NCI-H1105 treated with DMSO at 0.1 percent for 48 hours (cell line): ENCODE data around the gene ATP5IF1.

ENCODE experiments used
- DNase-seq: peaks from one replicate; lab custom pipeline; 2025; lab: John Stamatoyannopoulos, UW

Gene ATP5IF1

DNA sequence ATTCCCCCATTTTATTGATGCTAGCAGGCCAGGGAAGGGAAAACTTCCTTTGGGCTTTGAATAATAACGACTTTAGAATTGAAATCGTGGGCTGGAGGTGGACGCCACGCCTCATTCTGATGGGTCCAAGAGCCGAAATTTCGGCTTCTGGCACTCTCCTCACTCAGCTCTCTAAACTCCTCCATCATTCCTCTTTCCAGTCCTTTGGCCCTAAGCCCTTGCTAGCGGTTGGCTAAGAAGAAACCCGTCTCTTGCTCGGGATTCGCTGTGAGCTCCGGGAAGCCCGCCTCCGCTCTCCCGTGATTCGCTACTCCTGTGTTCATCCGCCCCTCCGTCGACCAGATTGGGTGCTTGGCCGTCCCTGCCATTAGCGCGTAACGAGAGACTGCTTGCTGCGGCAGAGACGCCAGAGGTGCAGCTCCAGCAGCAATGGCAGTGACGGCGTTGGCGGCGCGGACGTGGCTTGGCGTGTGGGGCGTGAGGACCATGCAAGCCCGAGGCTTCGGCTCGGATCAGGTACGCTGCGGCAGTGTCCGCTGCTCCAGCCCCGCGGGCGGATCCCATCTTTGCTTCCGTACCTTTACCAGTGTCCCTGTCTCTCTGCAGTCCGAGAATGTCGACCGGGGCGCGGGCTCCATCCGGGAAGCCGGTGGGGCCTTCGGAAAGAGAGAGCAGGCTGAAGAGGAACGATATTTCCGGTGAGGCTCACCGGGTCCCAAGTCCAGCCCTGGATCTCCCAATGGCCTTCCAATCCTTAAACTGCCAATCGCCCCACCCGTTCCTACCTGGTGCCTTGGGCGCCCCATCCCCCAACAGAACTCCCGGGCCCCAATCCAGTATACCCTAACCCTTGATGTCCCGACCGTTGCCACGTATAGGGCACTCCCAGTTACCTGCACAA, at the start of gene ATP5IF1:
Gene ATP5IF1 (plus strand): TSS at position 370 of the 901 bp plus-strand sequence. CDS start 60 bp downstream, at position 430.
- DNase-seq = peak; percentile 99

DNA sequence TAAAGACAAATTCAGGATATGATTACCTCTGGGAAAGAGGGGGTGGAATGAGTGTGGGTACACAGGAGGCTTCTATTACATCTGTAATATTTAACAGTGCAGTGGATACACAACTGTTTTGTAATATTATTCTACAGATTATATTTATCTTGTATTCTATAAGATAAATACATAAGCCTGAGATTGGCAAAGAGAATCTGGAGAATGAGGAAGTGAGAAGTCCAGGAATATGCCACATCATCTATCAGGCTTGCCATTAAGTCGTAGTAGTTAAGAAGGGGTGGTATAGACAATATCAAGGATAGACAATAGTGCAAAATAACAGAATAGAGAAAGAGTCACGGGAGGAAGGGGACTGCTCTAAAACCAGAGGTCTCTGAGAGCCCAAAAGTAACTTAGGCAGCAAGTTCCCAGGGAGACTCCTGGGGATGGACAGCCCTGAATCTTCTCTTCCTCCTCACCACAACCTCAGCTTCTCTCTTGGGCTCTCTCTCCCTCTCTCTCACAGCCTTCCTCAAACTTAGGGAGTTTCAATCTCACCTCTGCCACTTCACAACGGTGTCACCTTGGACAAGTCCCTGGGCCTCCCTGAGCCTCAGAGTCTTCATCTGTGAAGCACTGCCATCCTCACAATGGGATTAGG, 45.5 kb upstream of the ATP5IF1 start:
- no peak for DNase-seq

DNA sequence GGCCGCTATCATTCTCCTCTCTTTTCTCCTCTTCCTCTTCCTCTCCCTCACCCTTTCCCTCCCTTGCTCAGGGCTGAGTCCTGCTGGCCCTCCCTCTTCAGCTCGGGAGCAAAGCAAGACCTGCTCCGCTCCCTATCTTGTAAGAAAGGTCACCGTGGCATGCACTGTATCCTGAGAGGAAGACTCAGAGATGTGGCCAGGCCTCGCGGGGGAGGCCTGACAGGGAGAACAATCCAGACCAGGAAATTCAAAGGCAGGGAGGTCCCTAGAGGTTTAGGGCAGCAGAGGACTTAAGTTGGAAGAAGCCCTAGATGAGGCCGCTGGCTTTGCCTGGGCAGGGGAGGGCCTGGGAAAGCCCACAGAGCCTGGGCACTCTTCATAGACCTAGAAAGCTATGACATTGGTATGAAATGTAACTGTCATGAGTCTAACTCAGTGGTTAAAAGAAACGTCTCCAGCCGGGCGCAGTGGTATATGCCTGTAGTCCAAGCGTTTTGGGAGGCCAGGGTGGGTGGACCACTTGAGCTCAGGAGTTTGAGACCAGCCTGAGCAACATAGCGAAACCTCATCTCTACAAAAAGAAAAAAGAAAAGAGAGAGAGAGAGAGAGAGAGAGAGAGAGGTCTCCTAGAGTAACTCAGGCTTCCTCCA, 44.8 kb upstream of the ATP5IF1 start:
- no peak for DNase-seq

DNA sequence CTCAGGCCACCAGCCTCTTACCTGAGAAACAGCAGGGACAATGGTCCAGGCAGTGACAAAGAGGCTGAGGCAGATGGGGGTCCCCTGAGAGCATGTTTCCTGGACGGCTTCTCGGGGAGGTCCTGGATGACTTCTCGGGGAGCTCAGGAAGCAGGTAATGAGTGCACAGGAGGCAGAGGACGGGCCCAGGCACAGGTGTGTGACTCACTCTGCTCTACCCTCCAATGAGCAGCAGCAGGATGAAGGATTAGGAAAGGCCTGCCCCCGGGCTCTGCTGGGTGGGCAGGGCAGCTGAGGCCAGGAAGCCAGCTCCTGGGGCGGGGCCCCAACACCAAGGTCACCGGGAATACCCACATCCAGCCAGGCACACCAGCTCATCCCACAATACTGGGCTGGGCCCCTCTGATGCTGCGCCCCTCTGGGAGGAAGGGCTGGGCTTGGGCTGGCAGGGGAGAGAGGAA, 42.2 kb upstream of the ATP5IF1 start:
- no peak for DNase-seq

DNA sequence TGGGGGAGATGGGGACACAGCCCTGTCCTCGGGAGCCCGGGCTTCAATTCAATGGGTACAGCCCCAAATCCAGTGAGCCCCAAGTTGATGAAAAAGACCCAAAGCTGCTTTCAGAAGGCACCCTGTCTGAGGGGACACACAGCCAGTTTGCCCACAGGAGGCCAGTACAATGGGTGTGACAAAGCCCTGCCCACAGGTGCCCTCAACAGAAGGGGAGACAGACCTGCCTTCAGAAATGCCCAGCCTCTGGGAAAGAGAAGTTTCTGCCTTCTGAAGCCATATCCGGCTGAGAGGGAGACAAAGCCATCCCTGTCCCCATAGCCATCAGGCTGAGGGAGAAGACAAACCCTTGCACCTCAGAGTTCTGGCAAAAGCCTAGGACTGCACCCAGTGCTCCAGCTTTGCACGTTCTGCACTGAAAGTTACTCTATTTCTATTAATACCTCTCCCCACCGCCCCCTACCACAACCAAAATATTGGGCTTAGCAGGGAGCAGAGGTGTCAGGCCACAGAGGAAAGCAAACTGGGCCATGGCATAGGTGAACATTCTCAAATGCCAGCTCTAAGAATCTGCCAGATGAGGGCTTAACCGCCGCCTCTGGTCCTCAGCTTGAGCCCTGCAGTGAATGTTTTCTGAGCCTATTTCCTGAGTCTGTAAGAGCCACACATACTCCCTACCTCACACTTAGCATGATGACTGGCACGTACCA, 41.4 kb upstream of the ATP5IF1 start:
- DNase-seq = no peak

DNA sequence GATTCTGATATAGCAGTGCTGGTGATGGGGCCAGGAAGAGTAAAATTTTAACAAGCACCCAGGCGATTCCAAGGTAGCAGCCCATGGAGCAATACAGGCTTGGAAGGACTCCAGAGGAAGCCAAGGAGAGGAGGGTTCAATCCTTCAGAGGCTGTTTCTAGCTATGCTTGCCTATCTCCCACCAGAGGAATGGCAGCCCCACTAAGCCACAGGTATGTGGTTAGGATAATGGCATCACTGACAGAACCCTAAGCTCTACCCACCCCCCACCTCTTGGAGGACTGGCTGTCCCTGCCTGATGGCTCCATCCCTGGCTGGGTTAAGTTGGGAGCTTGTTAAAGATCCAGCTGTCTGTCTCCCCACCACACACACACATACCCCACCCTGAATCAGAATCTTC, 40.1 kb upstream of the ATP5IF1 start:
- no peak for DNase-seq

DNA sequence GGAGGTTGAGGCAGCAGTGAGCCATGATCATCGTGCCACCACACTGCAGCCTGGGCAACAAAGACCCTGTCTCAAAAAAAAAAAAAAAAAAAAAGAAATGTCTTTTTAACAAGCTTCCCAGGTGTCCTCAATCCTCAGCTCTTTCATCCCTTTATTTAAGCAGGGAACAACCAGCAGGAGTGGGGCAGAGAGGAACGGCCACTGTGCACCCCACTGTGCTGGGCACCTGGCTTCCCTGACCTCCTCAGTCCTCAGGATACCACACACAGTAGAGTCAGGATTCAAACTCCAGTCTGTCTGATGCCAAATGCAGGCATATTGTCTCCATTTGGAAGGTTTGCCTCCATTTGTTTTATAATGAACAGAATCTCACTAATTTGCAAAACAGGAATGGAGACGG, 39.6 kb upstream of the ATP5IF1 start:
- DNase-seq = no peak

DNA sequence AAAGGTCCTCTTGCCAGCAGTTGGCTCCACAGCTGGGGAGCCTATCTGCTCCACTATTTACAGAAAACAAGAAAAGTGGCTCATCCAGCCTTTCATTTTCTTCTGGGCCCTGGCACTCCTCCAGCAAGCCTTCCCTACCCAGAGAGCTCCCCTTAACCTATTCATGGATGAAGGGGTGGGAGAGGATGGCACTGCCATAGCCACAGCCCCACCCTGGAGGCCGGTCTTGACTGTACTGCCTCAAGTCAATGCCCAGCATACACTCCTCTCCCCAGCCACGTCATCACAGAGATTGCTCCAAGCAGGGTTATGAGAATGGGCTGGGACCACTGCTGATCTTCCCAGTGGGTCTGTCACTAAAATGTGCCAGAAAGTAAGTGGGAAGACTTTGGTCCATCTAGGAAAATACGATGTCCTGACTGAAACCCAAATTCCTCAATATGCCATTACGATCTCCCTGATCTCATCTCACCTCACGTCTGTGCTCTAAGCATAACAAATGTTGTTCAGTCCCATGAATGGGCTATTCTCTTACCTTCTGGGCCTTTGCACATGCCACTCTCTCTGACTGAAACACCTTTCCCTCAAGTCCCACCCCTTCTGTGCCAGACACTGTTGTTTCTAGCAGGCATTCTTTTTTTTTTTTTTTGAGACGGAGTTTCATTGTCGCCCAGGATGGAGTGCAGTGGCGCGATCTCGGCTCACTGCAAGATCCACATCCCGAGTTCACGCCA, 38.1 kb upstream of the ATP5IF1 start:
- DNase-seq = peak; percentile 58

DNA sequence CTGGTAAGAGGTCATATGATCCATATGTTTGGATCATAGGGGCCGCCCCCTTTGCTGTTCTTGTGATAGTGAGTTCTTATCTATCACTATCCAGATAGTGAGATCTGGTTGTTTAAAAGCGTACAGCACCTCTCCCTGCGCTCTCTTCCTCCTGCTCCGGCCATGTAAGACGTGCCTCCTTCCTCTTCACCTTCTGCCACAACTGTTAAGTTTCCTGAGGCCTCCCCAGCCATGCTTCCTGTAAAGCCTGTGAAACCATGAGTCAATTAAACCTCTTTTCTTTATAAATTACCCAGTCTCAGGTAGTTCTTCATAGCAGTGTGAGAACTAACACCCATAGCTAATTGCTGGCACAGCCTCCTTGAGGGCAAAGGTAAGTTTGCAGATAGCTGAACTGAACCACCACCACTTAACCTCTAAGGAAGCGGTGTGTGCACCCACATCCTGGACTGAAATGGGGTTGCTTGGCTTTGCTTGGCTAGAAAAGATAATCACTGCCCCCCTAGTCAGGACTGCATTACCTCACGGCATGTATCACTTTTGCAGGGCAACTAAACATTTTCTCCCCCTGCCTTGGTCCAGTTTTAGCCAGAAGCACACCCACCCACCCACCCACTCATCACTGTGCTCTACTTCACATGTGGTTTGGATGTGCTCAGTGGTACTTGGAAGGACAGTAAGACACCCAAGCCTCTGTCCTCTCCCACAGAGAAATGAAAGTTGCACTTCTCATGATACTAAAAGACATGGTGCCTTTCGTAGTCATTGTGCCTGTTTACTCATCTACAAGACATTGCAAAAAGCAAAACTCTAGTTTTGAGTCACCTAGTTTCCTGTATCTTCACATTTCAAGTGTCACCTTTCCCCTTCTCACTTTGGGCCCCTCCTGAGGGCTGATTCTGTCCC, 36.3 kb upstream of the ATP5IF1 start:
- no peak for DNase-seq

DNA sequence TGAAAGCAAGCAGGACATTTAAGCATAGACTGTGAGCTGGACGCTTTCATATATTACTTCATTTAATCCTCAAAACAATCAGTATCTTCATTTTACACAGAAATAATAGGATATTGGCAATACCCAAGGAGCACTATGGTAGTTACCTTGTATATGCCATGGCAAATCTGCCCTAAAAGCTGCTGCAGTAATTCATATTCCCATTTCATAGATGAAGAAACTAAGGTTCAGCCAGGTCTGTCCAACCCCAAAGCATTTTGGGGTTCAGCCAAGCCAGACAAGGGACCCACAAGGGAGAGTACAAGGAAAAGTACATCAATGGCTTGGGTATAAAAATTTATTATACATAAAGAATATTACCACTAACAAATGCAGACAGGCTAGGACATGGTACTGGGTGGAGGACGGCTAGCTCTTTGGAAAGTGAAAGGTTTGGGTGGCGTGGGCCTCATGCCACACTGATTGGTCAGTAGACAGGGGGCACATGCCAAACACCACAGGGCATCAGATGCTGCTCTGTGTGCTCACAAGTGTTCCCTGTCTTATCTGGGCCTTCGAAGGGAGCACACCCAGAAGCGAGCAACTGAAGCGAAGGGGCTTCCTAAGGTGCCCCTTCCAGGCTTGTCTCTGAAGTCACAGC, 35.6 kb upstream of the ATP5IF1 start:
- DNase-seq = no peak

DNA sequence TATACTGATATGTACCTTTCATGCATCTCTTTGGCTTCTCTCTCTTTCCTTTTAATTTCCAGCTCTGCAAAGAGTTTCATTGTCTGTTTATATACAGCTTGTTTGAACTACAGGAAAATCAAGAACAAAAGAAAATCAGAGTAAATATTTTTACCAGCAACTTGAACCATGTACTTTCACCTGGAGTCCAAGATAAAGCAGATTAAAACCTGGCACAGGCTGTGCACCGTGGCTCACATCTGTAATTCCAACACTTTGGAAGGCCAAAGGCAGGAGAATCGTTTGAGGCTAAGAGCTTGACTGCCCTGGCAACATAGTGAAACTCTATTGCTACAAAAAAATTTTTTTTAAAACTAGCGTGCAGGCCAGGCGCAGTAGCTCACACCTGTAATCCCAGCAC, 30.7 kb upstream of the ATP5IF1 start:
- DNase-seq = no peak

DNA sequence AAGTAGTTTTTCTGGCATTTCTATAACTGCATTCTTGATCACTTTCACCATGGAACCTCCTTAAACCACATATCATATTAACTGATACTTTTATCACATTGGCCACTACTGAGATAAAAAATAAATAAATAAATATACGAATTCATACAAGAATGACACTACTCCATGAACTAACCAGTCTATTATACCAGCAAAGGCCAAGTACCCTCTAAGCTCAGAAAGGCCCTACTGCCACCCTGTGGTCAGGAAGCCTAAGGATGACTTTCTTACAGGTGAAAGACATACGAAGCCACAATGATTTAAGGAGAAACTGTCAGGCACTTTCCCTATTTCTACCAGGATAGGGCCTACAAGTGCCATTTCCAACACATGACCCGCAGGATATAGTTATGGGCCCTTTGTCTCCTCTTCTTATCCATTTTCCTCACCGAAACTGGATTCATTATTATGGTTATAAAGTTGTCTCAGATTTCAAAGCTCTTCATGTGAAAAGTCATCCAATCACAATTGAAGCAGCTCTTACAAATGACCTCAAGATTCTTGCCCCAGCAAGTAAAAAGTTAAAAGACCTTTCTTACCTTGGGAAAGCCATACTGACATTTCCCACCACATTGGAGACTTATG, 27.0 kb upstream of the ATP5IF1 start:
- peak; percentile 39 for DNase-seq

DNA sequence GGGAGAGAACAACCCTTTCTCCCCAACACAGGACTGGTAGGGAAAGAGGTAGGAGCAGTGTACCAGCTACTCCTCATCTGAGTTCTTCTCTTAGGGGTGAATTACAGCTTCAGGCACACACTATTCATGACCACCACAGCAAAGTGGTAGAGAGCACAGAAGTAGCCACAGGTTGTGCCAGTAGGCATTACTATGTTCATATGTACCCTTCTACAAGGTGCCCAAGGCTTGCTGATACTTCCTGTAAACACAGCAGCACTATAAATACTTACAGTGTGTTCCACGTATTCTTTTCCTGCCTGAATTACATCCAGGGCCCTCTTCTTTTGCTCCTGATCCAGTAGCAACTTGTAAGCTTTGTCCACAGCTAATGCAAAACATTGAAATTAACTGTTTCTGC, 26.2 kb upstream of the ATP5IF1 start:
- no peak for DNase-seq

DNA sequence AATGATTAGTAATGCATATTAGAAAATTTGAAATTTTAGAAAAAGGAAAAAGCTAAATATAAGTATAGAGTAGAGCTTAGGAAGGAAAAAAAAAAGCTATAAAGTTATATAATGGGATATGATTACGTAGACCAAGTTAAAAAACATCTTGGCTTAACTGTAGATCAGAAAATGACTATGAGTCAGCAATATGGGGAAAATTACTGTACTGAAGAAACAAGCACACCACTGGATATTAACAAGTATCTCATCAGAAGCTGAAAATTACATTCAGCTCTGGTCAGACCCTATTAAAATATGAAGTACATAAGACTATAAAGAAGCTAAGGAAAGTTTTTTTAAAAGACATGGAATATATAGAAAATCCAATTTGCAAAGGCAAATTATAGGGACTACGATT, 22.6 kb upstream of the ATP5IF1 start:
- DNase-seq = no peak

DNA sequence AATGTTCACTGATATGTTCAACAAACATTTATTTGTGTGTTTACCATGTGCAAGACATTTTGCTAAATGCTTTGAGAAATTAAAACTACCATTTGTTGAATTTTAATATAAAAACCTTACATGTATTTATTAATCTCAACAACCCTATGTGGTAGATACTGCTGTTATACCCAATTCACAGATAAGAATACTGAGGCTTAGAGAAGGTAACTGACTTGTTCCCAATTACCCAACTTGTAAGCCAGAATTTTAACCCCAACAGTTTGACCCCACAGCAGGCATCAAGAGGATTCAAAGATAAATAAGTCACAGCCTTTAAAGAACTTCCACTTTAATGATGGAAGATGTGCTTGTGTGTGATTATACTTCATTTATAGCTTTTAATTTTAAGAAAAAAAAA, 6.8 kb upstream of the ATP5IF1 start:
- DNase-seq = no peak

DNA sequence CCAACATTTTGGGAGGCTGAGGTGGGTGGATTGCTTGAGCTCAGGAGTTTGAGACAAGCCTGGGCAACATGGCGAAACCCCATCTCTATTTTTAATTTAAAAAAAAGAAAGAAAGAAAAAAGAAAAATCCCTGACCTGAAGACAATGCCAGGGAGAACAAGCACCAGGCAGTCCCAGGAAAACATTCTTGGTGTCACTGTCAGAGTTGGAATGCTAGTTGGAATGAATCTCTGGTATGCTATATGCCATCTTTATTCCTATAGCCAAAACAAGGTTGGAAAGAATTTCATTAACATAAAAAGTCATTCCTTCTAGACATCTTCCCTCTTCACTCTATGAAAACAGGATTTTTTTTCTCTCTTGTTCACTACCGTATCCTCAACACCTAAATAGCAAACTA, 5.9 kb upstream of the ATP5IF1 start:
- DNase-seq = no peak

DNA sequence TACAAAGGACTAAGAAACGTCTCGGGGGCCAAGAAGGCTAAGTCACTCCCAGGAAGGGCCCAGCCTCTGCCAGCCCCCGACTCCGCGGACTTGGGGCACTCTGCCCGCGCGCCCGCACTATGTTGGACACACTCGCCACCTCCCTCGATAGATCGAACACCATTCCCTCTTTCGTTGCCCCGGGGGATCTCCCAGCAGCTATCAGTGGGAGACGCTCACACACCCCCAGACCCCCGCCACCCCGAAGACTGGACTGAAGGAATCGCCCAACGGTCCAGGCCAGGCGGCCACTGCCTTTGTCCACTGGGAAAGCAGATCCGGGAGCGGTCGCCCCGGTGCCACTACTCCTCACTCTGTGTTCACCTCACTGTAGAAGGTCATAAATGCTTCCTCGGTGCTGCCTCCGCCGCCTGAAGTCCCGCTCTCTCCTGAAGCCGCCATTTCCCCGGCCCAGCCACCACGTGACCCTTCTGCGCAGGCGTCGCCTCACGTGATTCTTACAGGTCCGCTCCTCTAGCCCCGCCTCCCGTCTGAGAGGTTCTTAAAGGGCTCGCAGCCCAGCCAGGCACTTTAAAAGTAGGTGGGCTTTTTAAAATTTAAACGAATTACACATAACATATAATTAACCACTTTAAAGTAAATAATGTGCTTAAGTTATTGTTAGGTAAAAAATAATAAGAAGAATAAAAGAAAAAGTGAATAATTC, 3.2 kb upstream of the ATP5IF1 start, which contains the start of gene DNAJC8:
Gene DNAJC8 (minus strand): TSS at position 472 of the 706 bp plus-strand sequence. CDS start 31 bp downstream, at position 441.
- peak; percentile 91 for DNase-seq

DNA sequence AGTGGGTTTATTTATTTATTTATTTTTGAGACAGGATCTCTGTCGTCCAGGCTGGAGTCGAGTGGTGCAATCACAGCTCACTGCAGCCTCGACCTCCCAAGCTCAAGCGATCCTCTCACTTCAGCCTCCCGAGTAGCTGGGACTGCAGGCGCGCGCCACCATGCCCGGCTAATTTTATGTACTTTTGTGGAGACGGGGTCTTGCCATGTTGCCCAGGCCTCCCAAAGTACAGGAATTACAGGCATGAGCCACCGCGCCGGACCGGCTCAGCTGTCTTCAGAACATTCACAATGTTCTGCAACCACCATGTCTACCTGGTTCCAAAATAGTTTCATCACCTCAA, 2.7 kb upstream of the ATP5IF1 start:
- no peak for DNase-seq
